ENCODE data around the gene PLEKHA7.
"Not testable (repeated sequence)": the region's sequence is repeated elsewhere in the genome, so short reads cannot be mapped to it uniquely, and the experiment has no call there.

DNA sequence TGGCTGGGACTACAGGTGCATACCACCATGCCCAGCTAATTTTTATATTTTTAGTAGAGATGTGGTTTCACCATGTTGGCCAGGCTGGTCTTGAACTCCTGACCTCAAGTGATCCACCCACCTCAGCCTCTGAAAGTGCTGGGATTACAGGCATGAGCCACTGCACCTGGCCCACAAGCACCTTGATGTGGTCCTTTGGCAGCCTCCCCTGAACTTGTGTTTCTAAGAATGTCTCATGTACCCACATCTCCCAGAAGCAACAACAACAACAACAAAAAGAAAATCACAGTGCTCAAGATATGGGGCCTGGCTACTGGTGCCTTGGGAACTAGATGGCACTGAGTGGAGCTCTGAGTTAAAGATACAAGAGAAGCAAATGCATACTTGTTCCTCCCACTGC, 51.6 kb downstream of the PLEKHA7 start:
- TF ChIP-seq, protein P1, sequence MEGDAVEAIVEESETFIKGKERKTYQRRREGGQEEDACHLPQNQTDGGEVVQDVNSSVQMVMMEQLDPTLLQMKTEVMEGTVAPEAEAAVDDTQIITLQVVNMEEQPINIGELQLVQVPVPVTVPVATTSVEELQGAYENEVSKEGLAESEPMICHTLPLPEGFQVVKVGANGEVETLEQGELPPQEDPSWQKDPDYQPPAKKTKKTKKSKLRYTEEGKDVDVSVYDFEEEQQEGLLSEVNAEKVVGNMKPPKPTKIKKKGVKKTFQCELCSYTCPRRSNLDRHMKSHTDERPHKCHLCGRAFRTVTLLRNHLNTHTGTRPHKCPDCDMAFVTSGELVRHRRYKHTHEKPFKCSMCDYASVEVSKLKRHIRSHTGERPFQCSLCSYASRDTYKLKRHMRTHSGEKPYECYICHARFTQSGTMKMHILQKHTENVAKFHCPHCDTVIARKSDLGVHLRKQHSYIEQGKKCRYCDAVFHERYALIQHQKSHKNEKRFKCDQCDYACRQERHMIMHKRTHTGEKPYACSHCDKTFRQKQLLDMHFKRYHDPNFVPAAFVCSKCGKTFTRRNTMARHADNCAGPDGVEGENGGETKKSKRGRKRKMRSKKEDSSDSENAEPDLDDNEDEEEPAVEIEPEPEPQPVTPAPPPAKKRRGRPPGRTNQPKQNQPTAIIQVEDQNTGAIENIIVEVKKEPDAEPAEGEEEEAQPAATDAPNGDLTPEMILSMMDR (IDR thresholded peaks at IDR 0.05; ENCODE audit: insufficient read depth, low read length), result not testable (repeated sequence)
- TF ChIP-seq POLR2AphosphoS5 (IDR thresholded peaks at IDR 0.05; ENCODE audit: low read depth); GABPA (IDR thresholded peaks at IDR 0.05; ENCODE audit: low read depth); SPI1 (IDR thresholded peaks at IDR 0.05; ENCODE audit: borderline replicate concordance, low read depth): not testable (repeated sequence)
- TF ChIP-seq, protein P2, sequence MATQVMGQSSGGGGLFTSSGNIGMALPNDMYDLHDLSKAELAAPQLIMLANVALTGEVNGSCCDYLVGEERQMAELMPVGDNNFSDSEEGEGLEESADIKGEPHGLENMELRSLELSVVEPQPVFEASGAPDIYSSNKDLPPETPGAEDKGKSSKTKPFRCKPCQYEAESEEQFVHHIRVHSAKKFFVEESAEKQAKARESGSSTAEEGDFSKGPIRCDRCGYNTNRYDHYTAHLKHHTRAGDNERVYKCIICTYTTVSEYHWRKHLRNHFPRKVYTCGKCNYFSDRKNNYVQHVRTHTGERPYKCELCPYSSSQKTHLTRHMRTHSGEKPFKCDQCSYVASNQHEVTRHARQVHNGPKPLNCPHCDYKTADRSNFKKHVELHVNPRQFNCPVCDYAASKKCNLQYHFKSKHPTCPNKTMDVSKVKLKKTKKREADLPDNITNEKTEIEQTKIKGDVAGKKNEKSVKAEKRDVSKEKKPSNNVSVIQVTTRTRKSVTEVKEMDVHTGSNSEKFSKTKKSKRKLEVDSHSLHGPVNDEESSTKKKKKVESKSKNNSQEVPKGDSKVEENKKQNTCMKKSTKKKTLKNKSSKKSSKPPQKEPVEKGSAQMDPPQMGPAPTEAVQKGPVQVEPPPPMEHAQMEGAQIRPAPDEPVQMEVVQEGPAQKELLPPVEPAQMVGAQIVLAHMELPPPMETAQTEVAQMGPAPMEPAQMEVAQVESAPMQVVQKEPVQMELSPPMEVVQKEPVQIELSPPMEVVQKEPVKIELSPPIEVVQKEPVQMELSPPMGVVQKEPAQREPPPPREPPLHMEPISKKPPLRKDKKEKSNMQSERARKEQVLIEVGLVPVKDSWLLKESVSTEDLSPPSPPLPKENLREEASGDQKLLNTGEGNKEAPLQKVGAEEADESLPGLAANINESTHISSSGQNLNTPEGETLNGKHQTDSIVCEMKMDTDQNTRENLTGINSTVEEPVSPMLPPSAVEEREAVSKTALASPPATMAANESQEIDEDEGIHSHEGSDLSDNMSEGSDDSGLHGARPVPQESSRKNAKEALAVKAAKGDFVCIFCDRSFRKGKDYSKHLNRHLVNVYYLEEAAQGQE (IDR thresholded peaks at IDR 0.05; ENCODE audit: insufficient replicate concordance, low read depth), result not testable (repeated sequence)
